HG02943 (cell line): Measurements from ENCODE around the gene TTC39C.

Experiments
- ATAC-seq: cut with Tn5 transposase; IDR thresholded peaks from one replicate; pipeline ENCODE4 v1.9.1; 2021; ENCODE audit warnings: mild to moderate bottlenecking, low read depth, moderate library complexity; ENCODE audit not compliant: unreplicated experiment

TTC39C gene

GRCh38 chr18:24075767-24076597, 61.4 kb downstream of the TTC39C start:
- ATAC-seq, result no peak

DNA sequence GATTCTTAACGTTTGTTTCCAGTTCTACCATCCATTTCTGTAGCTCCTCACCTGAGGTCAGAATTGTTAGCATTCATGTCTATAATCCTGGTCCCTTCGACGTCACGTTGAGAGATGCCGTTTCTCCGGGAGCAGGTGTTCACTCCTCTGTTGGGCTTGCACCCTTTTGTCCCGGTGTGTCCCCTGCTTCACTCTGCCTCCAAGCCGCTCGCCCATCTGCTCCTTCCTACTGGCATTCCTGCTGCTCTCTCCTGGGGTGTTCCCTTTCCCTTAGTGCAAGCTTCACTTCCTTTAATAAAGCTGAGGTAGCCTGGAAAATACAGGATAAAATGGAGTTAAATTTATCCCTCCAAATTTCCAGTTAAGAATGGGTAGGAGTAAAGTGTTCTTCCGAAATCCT, 62.4 kb downstream of the TTC39C start:
- ATAC-seq, result no peak

- no peak for ATAC-seq
Observed at GRCh38 chr18:24078391-24078790, 63.8 kb downstream of the TTC39C start.

DNA sequence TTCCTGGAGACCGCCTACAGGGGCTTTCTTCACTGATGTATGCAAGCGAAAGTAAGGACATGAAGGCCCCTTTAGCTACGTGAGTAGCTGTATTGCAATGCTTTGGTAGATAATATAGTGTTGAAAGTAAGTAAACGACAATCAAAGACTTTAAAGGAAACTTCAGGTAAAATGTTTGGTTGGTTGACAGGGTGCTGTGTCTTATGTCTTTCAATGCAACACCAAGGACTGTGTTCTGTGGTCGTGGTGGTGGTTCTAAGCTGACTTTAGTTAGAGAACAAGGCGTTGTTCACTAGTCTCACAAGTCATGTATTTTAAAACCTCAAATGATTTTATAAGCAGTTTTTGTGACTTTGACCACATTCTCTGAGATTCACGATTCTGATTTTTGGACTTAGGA, 66.3 kb downstream of the TTC39C start:
- no peak for ATAC-seq

DNA sequence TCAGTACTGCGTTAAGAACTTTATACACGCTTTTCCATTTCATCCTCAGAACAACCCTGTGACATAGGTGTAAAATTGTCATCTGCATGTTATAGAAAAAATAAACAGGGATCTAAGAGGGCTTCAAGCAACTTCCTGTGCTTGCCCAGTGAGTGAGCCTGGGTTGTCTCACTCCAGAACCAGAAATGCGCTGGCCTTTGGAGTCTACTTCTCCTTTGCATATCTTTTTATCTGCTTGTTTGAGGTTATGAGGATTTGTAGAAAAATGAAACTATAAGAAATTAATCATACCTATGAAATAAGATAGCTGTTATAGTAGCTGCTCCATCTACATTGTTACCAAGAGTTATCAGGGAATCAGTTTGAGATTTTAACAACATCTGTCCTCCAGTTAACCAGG, 69.0 kb downstream of the TTC39C start:
- no peak for ATAC-seq

GRCh38 chr18:24086082-24086481, 71.5 kb downstream of the TTC39C start:
- no peak for ATAC-seq

DNA sequence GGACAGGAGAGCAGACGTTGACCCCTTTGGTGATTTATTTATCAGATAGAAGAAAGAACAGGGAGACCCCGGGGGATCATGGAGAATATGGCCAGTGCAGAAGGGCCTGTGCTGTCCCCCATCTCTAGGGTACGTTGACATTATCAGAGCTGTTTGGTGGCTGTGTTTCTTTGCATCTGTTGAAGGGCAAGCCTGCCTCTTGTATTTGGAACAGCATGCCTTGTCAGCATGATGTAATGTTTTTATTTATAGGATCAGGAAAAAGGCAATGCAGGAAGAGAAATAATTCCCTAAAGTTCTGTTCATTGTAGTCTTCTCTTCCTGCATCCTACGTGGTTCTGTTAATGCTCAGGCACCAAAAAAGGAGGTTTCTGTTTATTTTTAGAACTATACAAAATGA, 74.5 kb downstream of the TTC39C start:
- ATAC-seq, result no peak

GRCh38 chr18:24089515-24090337, 75.2 kb downstream of the TTC39C start:
- ATAC-seq, result no peak

- no peak for ATAC-seq
Observed at GRCh38 chr18:24090876-24091275, 76.3 kb downstream of the TTC39C start.

DNA sequence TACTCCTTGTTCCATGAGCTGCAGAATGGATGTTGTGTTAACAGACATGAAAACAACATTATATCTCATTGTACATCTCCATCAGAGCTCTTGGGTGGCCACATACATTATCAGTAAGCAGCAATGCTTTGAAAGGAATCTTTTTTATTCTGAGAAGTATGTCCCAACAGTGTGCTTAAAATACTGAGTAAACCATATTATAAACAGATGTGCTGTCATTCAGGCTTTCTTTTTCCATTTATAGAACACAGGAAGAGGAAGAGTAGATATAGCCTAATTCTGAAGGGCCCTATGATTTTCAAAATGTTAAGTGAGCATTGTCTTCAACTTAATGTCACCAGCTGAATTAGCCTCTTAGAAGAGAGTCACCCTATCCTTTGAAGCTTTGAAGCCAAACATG, 80.0 kb downstream of the TTC39C start:
- ATAC-seq, result no peak

GRCh38 chr18:24095976-24096375, 81.4 kb downstream of the TTC39C start:
- no peak for ATAC-seq

DNA sequence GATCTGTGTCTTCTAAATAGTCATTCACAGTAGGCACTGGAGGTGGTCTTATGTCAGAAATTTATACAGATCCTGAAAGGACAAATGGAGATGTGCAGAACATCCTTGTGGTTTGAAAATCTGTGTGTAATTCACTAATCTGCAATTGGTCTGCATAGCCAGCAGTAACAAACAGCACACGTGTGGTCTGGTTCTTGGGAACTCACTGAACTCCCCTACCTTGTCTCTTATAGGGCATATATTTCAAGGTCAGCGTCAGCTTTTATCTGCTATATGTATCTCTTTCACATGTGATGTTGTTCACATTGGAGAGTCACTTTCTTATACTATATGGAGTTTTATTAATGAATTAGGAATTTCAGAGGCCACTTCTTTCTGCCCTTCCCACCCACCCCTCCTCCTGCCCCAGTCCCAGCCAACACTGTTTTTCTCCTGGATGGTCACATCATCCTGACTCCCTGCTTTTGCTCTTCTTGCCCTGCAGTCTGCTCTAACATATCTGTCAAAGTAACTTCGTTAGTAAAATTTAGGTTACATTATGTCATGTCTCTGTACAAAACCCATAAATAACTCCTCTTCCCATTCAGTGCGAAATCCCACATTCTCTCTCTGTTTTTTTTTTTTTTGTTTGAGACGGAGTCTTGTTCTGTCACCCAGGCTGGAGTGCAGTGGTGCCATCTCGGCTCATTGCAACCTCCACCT, 88.9 kb downstream of the TTC39C start:
- ATAC-seq, result no peak

DNA sequence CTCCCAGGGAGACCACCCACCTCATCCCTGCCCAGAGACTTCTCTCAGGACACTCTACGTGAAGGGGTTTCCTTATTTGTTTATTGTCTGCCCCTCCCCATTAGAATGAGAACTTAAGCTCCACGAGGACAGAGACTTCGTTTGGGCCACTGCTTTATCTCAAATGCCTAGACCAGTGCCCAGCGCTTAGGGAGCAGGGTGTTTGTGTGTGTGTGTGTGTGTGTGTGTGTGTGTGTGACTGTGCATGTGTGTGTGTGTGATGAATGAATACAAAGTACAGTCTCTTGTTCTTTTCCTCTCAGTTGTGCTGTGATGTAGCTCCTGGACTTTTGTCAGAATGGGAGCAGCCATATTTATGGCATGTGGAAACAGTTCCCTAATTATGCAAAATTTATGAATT, 89.9 kb downstream of the TTC39C start:
- ATAC-seq, result no peak

GRCh38 chr18:24108641-24109040, 94.1 kb downstream of the TTC39C start:
- no peak for ATAC-seq

DNA sequence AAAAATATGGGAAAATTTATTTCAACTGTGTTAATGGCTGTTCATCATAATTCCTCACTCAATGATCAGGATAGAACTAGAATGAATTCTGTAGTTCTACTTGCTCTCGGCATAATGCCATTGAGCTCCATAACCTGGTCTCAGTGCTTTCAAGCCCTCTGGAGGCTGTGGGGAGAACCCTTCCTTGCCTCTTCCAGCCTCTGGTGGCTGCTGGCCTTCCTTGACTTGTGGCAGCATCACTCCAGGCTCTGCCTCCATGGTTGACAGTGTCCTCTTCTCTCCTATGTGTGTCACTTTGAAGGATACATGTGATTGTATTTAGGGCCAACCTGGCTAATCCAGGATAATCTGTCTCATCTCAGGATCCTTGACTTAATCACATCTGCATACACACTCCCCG, 97.4 kb downstream of the TTC39C start:
- ATAC-seq, result no peak

DNA sequence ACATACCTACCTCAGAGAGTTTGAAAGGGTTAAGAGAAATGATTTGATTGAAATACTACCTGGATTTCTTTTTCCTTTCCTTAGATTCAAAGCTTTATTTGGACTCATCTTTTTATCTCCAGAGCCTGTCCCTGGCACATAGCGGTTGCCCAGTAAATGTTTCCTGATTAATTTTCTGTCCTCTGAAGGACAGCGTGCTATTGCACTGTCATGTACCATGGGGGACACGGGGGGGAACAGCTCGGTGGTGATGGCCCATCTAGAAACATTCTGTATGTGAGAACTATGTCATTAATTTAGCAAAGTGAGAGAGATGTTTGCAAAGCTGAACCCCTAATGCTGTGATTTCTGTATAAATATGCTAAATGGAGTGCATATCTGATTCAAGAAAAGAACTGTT, 97.9 kb downstream of the TTC39C start:
- no peak for ATAC-seq

- ATAC-seq, result no peak
Observed at GRCh38 chr18:24112874-24113615, 98.5 kb downstream of the TTC39C start.

- ATAC-seq, result no peak
Observed at GRCh38 chr18:24114924-24115549, 100.5 kb downstream of the TTC39C start.

DNA sequence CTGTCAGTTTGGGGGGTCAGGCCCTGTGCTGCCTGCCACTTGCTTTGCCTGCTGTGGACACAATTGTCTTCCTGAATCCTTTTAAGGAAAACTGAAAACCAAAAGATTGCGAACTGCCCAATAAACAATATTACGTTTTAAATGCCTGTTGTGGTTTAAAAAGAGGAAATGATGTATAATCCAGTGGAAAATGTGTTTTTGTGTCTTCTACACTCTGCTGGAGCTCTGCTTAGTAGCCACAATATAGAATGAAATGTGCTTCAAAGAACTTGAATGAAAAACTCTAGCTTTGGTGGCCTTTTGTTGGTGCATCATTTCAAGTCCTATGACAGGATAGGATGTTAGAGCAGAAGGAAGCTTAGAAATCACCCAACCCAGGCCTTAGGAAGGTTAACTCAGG, 101.1 kb downstream of the TTC39C start:
- no peak for ATAC-seq
